ENCODE data around the gene THAP9. TPM values are rescaled to one million over a fixed set of nuclear protein-coding genes. Genes with fewer than 3 reads are reported as not detected.

THAP9 gene
- total and polyA plus RNA-seq, 8 donors = 0.58 to 8.9 (median 1.9) TPM; not detected in 2

DNA sequence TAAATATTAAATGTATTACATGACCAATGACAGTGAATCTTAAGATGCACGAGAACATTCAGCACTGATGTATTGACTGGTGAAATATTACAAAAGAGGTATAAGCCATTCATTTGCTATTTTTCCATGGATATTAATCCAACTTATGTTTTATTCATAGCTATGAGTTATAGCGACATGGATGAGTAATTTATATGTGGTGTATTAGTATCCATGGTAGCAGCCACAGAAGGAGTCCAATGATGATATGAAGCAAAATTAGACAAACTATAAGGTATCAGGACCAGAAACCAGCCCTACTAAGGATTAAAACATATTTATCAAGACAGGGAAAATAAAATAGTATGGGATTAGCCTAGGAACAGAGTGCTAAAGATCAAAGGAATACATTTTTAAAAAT, 50.7 kb downstream of the THAP9 start:
- Histone ChIP-seq H3K36me3 (peaks cover 0 to 2% (median under 1%) of the 10 kb centered on the region in 4 donors), H3K4me1 (no peaks in the 10 kb centered on the region), H3K27me3 (no peaks in the 10 kb centered on the region), H3K4me3 (no peak overlapping the region), H3K9me3 (no peaks in the 10 kb centered on the region), H3K27ac (no peak overlapping the region)
- intact Hi-C loops (cut with DNase I; ENCODE audit: low total_unique reads) = no loop called here
- TF ChIP-seq EP300 (IDR thresholded peaks at IDR 0.05) (no peak), POLR2A (IDR thresholded peaks at IDR 0.05) (no peak), POLR2AphosphoS5 (IDR thresholded peaks at IDR 0.05) (no peak)
- TF ChIP-seq, protein P1, sequence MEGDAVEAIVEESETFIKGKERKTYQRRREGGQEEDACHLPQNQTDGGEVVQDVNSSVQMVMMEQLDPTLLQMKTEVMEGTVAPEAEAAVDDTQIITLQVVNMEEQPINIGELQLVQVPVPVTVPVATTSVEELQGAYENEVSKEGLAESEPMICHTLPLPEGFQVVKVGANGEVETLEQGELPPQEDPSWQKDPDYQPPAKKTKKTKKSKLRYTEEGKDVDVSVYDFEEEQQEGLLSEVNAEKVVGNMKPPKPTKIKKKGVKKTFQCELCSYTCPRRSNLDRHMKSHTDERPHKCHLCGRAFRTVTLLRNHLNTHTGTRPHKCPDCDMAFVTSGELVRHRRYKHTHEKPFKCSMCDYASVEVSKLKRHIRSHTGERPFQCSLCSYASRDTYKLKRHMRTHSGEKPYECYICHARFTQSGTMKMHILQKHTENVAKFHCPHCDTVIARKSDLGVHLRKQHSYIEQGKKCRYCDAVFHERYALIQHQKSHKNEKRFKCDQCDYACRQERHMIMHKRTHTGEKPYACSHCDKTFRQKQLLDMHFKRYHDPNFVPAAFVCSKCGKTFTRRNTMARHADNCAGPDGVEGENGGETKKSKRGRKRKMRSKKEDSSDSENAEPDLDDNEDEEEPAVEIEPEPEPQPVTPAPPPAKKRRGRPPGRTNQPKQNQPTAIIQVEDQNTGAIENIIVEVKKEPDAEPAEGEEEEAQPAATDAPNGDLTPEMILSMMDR (IDR thresholded peaks at IDR 0.05) = no peak
- no peak for DNase-seq
- 91 to 96% (median 94%) methylated on average over 2 of the region's 2 CpGs for WGBS, 5 donors

DNA sequence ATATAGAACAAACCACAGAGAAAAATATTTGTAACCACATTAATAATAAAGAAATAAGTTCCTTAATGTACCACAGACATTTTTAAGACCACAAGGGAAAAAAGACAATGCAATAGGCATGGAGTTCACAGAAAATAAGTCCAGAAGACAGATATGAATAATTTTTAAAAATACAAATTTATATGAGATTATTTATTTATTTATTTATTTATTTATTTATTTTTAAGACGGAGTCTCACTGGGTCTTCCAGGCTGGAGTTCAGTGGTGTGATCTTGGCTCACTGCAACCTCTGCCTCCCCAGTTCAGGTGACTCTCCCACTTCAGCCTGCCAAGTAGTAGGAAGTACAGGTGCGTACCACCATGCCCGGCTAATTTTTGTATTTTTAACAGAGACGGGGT, 53.7 kb downstream of the THAP9 start:
- Histone ChIP-seq H3K27ac (no peak overlapping the region), H3K36me3 (peaks cover 0 to 3% (median 0%) of the 10 kb centered on the region in 4 donors), H3K4me1 (no peaks in the 10 kb centered on the region), H3K4me3 (no peak overlapping the region), H3K9me3 (no peaks in the 10 kb centered on the region), H3K27me3 (no peaks in the 10 kb centered on the region)
- 93 to 99% (median 98%) methylated on average over 4 of the region's 4 CpGs for WGBS, 5 donors
- no peak for DNase-seq
- intact Hi-C loops (cut with DNase I; ENCODE audit: low total_unique reads) = no loop called here
- TF ChIP-seq, protein P1 (IDR thresholded peaks at IDR 0.05) = no peak
- TF ChIP-seq POLR2A (IDR thresholded peaks at IDR 0.05) (no peak), POLR2AphosphoS5 (IDR thresholded peaks at IDR 0.05) (no peak), EP300 (IDR thresholded peaks at IDR 0.05) (no peak)

DNA sequence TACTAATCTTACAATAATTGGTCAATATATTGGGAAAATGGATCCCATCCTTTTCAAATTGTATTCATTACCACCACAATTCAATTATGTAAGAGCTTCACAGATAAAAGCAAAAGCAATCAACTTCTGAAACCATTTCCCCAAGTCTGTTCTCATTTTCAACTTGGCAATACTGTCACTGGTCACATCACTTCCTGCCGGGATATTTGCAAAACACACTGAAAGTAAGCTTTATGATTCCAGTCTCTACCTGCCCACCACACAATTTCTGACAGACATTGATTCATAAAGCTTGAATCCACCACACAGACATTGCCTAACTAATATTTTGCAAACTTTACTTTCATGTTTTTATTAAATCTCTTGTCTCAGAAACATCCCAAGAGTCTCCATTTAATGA, 56.5 kb downstream of the THAP9 start:
- peaks cover 0 to 16% (median 14%) of the 10 kb centered on the region in 4 donors for H3K36me3 ChIP-seq
- no peak for DNase-seq
- H3K27ac ChIP-seq = no peak overlapping the region
- no peaks in the 10 kb centered on the region for H3K4me1 ChIP-seq
- intact Hi-C loops (cut with DNase I; ENCODE audit: low total_unique reads) = no loop called here
- TF ChIP-seq EP300 (IDR thresholded peaks at IDR 0.05) = no peak
- TF ChIP-seq, protein P1 (IDR thresholded peaks at IDR 0.05) = no peak
- no peak for TF ChIP-seq POLR2AphosphoS5 (IDR thresholded peaks at IDR 0.05)
- TF ChIP-seq POLR2A (IDR thresholded peaks at IDR 0.05) = no peak
- WGBS, 5 donors = 86 to 97% (median 94%) methylated on average over 1 of the region's 1 CpG
- H3K9me3 ChIP-seq = no peaks in the 10 kb centered on the region
- no peaks in the 10 kb centered on the region for H3K27me3 ChIP-seq
- H3K4me3 ChIP-seq = no peak overlapping the region

DNA sequence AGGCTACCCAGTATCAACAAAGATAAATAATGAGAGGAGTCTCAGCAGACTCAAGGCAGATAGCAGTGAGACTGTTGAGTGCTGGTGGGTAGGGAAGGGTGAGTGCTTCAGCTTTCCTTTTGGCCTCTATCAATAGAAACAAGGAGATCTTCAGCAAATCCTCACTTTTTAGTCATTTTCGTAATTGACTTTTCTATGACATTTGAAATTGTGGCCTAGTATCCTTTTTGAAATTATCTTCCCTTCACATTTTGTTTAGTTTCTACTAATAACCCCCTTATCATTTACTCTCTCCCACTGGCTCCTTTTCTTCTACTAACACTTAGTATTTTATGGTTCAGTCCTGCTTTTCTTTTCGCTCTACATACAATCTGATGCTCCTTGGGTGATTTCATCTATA, 65.2 kb downstream of the THAP9 start:
- no peaks in the 10 kb centered on the region for H3K9me3 ChIP-seq
- H3K27me3 ChIP-seq = no peaks in the 10 kb centered on the region
- TF ChIP-seq POLR2AphosphoS5 (IDR thresholded peaks at IDR 0.05) = no peak
- no peak for TF ChIP-seq EP300 (IDR thresholded peaks at IDR 0.05)
- no peak for TF ChIP-seq POLR2A (IDR thresholded peaks at IDR 0.05)
- TF ChIP-seq, protein P1 (IDR thresholded peaks at IDR 0.05) = no peak
- H3K27ac ChIP-seq = no peak overlapping the region
- intact Hi-C loops (cut with DNase I; ENCODE audit: low total_unique reads) = no loop called here
- no peaks in the 10 kb centered on the region for H3K4me1 ChIP-seq
- peaks cover 6 to 61% (median 54%) of the 10 kb centered on the region in 4 donors for H3K36me3 ChIP-seq
- no peak for DNase-seq
- WGBS, 5 donors = 94 to 99% (median 95%) methylated on average over 2 of the region's 2 CpGs
- H3K4me3 ChIP-seq = no peak overlapping the region
